Epithelial cell of esophagus (primary cell): ENCODE measurements around the gene PARD3.
A peak's percentile ranks its signal among the peaks of the same experiment; 100 is the strongest.

Experiments
- DNase-seq: peaks from one replicate; pipeline ENCODE4 v3.0.0; 2010; ENCODE audit warnings: low read depth
- H3K4me3 ChIP-seq: 2 replicates; pipeline ENCODE4 v1.5.1; 2011; ENCODE audit warnings: mild to moderate bottlenecking, low read length, control low read depth
- CTCF ChIP-seq: IDR thresholded peaks from 2 replicates; pipeline ENCODE4 v1.5.1; 2011; ENCODE audit warnings: low read depth, mild to moderate bottlenecking, low read length, control low read depth, inconsistent platforms; ENCODE audit not compliant: insufficient read depth; ENCODE audit errors: missing control alignments

PARD3 gene

DNA sequence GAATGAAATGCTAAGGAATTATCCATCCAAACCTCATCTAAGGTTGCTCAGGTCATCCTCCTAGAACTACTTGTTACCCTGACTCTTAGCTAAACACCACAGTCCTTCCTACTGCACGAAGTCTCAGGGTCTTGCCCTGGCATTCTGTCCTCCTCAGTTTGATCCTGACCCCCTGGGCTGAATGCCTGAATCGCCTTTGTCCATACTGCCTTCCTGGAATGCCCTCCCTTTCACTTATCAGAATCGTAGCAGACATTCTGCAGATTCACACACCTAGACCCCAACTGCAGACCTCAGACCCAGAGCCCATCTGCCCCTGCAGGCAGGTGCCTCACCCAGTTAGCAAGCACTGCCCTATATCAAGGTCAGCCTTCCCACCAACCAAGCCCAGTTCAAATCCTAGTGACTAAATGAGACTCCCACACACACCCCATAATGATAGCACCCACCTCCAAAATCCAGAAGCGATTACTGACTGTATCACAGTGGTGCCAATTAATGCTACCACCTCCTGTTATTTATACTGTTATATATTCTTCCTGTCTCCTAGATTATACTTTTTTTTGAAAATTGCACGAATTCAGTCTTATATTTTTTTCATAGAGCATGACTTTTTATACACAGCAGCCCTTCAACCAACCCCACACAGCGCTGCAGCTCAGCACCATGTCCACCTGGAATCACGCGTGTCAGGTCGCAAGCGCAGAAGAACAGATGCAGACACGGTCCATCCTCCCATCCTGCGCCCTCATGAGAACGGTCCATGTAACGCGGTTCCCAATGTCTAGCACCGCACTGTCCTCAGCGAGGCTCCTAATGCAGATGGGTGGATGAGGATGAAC, 3.7 kb downstream of the PARD3 start:
- no peak for TF ChIP-seq CTCF
- H3K4me3 ChIP-seq: no peak overlapping the region
- DNase-seq: no peak

- TF ChIP-seq CTCF: no peak
- DNase-seq: no peak
- no peak overlapping the region for H3K4me3 ChIP-seq
Measured at GRCh38 chr10:34809796-34810195, 5.3 kb downstream of the PARD3 start.

DNA sequence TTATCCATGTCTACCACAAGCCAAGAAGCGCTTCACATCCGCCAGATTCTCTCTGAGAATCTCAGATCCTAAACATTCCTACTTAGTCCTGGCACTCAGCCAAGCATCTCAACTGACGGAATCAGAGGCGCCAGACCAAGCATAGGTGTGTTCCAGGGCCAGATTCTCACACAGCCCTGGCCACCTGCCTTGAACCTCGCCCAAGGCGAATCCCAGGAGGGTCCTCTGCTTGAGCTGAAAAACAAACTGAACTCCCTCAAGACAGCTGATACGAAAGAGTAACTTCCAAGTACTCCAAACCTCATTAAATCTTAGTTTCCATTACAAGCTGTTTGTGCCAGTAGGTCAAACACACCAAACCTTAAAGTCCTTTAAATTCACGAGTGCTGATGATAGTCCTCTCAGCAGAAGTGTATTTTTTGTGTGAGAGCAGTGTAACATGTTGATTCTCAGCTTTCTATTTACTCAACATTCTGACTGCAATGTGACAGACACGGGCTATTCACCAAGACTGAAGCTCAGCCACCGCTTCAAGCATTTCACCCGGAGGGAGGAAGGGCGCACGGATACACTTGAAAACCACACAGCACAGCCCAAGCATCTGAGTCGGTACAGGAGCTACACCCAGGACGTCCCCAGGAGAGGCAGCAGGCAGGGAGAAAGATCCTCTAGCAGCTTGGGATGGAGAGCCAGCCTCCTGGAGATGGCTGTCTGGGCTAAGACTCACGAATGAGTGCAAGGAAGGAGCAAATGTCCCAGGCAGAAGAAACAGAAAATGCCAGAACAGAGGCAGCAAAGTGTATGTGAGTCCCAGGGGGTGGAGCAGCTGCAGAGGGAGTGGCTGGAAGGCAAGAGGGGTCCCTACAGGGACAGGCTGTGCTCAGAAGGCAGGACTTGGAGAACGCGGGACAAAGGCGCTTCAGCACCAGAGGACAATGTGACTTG, 6.0 kb downstream of the PARD3 start:
- no peak for TF ChIP-seq CTCF
- peak; percentile 43 for DNase-seq
- H3K4me3 ChIP-seq: no peak overlapping the region

- H3K4me3 ChIP-seq: no peak overlapping the region
- no peak for TF ChIP-seq CTCF
- no peak for DNase-seq
Measured at GRCh38 chr10:34808336-34808735, 6.8 kb downstream of the PARD3 start.

DNA sequence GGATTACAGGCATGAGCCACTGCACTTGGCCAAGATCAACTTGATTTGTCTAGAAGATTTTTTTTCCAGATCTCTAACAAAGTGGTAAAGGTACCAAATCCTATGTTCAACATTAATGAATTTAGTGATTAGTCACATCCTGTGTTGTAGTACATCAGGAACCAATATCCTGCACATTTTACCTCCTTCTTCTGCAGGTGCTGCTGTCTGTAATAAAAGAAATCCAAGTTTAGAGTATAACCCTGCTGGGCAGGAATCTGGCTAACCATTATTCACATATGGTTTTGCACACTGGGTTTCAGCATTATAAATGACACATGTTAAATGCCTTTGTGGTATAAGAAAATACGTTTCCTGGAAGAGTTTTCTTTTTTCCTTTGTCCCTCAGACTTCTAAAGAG, 10.8 kb downstream of the PARD3 start:
- DNase-seq: peak; percentile 31
- H3K4me3 ChIP-seq: no peak overlapping the region
- no peak for TF ChIP-seq CTCF

DNA sequence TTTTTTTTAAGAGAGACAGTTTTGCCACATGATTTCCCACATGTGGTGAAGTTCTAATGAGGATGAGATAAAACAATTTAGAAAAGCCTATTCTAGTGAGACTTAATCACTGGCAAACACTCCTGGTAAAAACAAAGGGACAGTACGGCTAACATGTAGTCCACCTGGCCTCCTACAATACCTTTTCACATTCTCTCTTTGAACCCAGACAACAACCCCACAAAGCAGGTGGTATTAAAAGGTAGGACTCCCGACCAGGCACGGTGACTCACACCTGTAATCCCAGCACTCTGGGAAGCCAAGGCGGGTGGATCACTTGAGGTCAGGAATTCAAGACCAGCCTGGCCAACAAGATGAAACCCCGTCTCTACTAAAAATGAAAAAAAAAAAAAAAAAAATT, 12.4 kb downstream of the PARD3 start:
- peak; percentile 20 for DNase-seq
- TF ChIP-seq CTCF: no peak
- H3K4me3 ChIP-seq: no peak overlapping the region
